LNCAP (cell line): ENCODE results near the gene DUSP22.

ENCODE experiments used
- TF ChIP-seq, protein P1 (sequence below): fragments of 450-650 bp; IDR thresholded peaks from 2 replicates; pipeline ENCODE4 v1.5.1; 2017; ENCODE audit warnings: mild to moderate bottlenecking

DUSP22 gene

DNA sequence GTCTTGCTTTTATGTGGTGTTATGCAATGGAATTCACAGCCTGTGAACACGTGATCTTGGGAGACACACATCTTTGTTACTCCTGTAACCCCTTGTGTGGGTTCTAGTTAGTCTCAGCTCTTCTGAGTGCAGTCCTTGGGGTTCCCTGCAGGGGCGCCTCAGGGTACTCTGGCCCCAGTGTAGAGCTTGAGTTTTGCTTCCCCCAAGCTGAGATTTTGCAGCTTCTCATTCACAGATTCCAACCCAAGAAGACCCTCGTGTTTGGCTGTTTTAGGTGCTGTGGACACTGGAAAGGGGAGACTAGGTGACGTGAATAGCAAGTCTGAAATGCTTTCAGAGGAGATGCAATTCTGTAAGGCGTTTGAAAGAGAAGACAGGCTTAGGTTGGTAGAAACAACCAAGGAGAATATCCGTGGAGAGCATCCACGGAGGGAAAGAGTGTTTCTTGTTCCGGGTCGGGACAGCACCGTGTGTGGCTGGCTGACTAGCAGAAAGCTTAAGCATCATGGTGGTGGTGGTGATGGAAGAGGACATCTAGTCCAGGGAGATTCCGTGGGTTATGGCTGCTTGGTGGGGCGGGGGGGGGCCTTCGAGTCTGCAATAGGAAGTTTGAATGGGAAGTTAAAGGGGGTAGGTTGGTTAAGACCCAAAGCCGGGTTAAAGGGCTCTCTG is 30.1 kb downstream of the DUSP22 start:
- TF ChIP-seq, protein P1, sequence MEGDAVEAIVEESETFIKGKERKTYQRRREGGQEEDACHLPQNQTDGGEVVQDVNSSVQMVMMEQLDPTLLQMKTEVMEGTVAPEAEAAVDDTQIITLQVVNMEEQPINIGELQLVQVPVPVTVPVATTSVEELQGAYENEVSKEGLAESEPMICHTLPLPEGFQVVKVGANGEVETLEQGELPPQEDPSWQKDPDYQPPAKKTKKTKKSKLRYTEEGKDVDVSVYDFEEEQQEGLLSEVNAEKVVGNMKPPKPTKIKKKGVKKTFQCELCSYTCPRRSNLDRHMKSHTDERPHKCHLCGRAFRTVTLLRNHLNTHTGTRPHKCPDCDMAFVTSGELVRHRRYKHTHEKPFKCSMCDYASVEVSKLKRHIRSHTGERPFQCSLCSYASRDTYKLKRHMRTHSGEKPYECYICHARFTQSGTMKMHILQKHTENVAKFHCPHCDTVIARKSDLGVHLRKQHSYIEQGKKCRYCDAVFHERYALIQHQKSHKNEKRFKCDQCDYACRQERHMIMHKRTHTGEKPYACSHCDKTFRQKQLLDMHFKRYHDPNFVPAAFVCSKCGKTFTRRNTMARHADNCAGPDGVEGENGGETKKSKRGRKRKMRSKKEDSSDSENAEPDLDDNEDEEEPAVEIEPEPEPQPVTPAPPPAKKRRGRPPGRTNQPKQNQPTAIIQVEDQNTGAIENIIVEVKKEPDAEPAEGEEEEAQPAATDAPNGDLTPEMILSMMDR = no peak

DNA sequence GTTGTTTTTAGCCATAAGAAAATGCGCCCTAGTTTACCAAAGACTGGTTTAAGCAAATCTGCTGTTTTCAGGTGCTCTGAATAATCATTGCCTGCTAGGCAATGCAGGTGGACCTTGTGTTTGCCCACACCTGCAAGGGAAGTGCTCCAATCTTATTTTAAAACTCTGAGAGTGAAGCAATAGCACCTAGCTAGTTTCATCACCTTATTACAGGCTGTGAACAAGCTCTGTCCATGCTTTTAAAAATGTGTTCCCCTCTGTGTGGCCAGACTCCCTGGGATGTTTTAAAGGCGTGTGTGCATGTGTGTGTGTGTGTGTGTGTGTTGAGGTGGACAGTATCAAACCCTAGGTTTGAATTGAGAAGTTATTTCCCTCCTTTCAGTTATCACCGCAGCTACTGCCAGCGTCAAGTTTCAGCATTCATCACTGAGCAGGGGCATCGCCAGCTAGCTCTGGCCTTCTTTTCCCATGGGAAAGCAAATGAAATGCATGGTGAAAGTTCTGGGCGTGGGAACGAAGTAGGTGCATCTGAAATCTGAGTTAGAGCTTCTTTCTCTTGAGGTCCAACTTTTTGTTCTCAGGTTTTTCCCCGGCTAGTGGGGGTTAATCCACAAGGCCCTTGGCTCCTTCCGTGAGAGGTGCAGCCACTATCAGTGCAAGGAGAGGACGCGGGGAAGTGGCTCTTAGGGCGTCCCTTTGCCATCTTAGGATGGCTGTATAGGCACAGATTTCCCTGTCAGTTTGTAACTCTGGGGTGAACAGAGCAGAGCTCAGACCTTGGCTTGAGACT is 30.8 kb downstream of the DUSP22 start:
- TF ChIP-seq, protein P1 = no peak

DNA sequence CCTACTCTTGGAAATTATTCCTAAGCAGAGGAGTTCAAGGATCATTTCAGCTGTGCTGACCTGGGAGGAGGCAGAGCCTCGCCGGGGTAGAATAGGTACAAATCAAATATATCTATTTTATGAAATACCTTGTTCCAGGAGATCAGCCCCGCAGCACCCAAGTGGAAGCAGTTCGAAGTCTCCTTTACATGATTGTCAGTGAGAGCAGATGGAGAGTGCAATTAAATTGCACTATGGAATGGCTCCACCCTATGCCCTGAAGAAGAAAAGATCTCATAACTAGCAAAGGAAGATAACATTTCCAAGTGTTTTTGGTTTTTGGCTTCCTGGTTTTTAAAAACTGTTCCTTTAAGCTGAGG is 31.4 kb downstream of the DUSP22 start:
- TF ChIP-seq, protein P1 = no peak

DNA sequence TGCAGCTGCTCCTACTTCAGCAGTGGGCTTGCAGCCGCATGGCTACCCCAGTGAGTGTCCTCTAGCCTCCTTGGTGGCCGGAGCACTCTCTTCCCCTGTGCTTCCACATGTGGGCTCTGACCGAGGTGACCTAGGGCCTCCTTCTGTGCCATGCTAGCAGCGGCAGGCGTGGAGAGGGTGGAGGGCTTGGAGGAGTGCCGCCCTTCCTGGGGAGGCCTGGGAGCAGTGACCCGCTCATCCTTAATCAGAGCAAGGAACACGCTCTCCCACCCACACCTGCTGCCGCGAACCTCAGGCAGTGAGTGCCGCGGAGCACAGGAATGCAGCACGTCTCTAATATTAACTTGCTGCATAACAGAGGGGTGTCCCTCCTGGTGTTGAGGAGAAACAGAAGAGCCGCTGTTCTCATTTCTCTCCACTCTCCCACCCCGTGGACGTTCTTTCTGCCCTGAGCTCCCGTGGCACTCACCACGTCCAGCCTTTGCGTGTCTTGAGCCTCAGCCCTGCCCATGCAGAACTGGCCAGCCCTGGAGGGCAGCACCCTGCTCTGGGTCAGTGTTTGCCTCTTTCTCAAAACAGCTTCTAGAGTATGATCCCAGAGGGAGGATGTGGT is 31.9 kb downstream of the DUSP22 start:
- TF ChIP-seq, protein P1 = no peak

DNA sequence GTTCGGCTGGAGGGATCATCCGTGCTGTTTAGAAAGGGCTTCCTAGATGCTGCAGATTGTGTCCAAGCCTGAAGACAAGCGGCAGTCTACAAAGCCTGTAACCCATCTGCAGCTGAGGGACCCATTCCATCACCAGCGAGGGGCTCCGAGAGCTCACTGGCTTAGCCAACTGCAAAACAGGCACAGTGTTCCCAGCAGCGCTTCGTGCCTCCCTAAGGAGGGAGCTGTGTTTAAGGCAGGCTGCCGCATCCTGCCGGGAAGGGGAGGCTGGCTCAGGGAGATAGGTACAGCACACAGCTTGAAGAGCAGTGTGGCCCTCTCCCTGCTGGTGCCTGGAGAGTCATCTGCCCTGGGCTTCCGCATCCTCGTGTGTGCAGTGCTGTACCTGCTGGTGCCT is 32.4 kb downstream of the DUSP22 start:
- TF ChIP-seq, protein P1 = no peak

DNA sequence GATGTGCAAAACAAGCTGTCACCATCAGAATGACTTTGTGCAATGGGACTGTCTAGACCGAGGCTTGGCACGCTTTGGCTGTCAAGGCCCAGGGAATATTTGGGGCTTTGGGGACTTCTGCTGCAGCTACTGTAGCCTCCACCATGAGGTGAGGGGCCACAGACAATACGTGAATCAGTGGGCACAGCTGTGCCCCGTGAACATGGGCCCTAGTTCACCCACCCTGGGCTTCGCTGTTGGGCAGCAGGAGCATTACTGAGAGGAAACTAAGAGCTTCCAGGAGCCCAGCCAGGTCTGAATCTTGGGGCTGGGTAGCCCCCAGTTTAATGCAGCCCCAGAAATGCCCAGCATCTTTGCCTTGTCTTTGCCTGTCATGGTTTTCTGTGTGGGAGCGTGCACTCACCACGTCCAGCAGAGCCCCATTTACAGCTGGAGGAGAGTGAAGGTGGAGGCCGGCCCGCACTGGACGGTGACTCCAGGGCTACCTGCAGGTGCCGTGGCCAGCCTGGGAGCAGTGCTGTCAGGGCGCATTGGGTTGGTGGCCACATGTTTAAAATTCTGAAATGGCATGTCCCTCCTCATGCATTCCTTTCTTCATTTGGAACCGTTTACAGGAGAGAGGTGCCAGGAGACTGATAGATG is 34.7 kb downstream of the DUSP22 start:
- TF ChIP-seq, protein P1 = no peak

DNA sequence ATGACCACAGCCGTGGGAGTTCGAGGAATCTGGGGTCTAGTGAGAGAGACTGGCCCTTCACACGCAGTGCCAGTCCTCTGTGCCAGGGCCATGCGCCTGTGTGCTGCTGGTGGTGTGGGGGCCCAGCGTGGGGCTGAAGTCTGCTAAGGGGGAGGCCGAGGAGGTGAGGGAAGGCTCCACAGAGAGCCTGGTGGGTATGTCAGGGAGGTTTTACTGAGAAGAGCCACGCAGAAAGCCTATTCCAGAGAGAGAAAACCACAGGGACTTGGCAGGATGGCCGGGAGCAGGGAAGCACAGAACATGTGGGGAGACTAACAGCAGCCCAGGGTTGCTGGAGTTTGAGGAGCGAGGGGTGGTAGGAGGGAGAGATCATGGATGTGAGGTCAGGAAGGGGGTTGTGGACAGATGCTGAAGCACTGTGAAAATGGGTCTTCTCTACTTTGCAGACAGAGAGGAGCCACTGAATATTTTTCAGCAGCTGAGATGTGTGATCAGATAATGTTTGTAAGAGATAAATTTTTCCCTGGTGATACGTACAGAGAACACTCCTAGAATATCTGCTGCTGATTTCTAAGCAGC is 35.3 kb downstream of the DUSP22 start:
- TF ChIP-seq, protein P1 = no peak
